ENCODE data around the gene YEATS4.

GRCh38 chr12:69345077-69345476 lies 14.5 kb upstream of the YEATS4 start:
- TF ChIP-seq GATA2 (IDR thresholded peaks at IDR 0.05; ENCODE audit: low read depth, low read length): no peak
- no peak for TF ChIP-seq GATA3 (IDR thresholded peaks at IDR 0.05; ENCODE audit: low read depth, low read length)

Measured in SH-SY5Y (cell line).